Measurements from ENCODE around the gene TTC16. TPM values are rescaled to one million over a fixed set of nuclear protein-coding genes. Genes with fewer than 3 reads are reported as not detected.

The TTC16 gene
- total and polyA plus RNA-seq, 2 donors (not counting 3 experiments of a cell fraction or from before 2014, with no cell fraction given) = not detected

- intact Hi-C loops (cut with micrococcal nuclease) = no loop called here
These were observed 4.6 kb upstream of the TTC16 start for GRCh38 chr9:127711226-127711701.

More at GRCh38 chr9:127711226-127711701, 4.6 kb upstream of the TTC16 start:
- Histone ChIP-seq H4K20me1 (replicated peaks; ENCODE audit: control insufficient read depth, extremely low read depth, insufficient read depth, low read length) (no peaks in the 10 kb centered on the region), H3K4me2 (ENCODE audit: insufficient read depth, low read length) (no peak overlapping the region), H3K9me1 (replicated peaks; ENCODE audit: control insufficient read depth, extremely low read depth, insufficient read depth, low read length) (no peaks in the 10 kb centered on the region), H3K4me3 (replicated peaks in 1 of 3; ENCODE audit: insufficient read depth in 1 of 3, low read depth in 1 of 3, low read length in 3 of 3) (no peak overlapping the region), H3K79me2 (ENCODE audit: control insufficient read depth, insufficient read depth, low read length) (peaks cover 5% of the 10 kb centered on the region), H3K9ac (replicated peaks; ENCODE audit: extremely low read depth, insufficient read depth, low read length) (no peak overlapping the region), H3K4me1 (ENCODE audit: control insufficient read depth, extremely low read depth, insufficient read depth, low read length) (peaks cover 5% of the 10 kb centered on the region), H2AFZ (ENCODE audit: low read depth, low read length) (no peak overlapping the region), H3K27me3 (ENCODE audit: control insufficient read depth in 2 of 2, insufficient read depth in 2 of 2, low read length in 2 of 2) (no peaks in the 10 kb centered on the region), H3K9me3 (replicated peaks; ENCODE audit: control insufficient read depth, insufficient read depth, low read length) (no peaks in the 10 kb centered on the region), H3K27ac (ENCODE audit: insufficient read depth, low read depth, low read length) (no peak overlapping the region), H3K36me3 (ENCODE audit: control insufficient read depth in 2 of 2, extremely low read depth in 1 of 2, insufficient read depth in 2 of 2, low read length in 2 of 2) (no peaks in the 10 kb centered on the region)
- POLR2A ChIA-PET = interaction anchor here (0.5 kb wide), 1 partner anchor 184 kb away, joined by 4 read pairs; no protein-coding TSS in a partner anchor
- TF ChIP-seq CTCF (IDR thresholded peaks at IDR 0.05; ENCODE audit: extremely low read depth in 1 of 2, insufficient read depth in 1 of 2, low read depth in 1 of 2, low read length in 2 of 2) (no peak), JUN (IDR thresholded peaks at IDR 0.05; ENCODE audit: borderline replicate concordance, insufficient read depth, insufficient read length, low read depth) (no peak), MYC (IDR thresholded peaks at IDR 0.05; ENCODE audit: low read depth, low read length) (no peak), MAX (IDR thresholded peaks at IDR 0.05; ENCODE audit: insufficient read depth, insufficient read length) (no peak), POLR2AphosphoS5 (IDR thresholded peaks at IDR 0.05; ENCODE audit: insufficient read depth, low read depth, low read length) (no peak), EZH2 (IDR thresholded peaks at IDR 0.05; ENCODE audit: borderline replicate concordance, low read depth, low read length, severe bottlenecking) (no peak), GATA2 (IDR thresholded peaks at IDR 0.05; ENCODE audit: insufficient read depth, insufficient read length, low read depth, low read length) (no peak), POLR2A (IDR thresholded peaks at IDR 0.05; ENCODE audit: low read depth, low read length) (no peak), FOS (IDR thresholded peaks at IDR 0.05; ENCODE audit: borderline replicate concordance, insufficient read depth, low read length) (no peak)
- CTCF ChIA-PET = interaction anchor here (3.3 kb wide), 1 partner anchor 23 kb away, joined by 9 read pairs; the partner anchor contains the start of gene TOR2A
- DNase-seq (ENCODE audit: low read depth, low spot score) (no peak), FAIRE-seq (no peak)
- BruUV-seq (replicated peaks) = no TSS peak
- dilution Hi-C loops (cut with MboI; ENCODE audit: extremely low pct_ligation_motif_present, low sequenced_read_pairs) = no loop called here
